Gastroesophageal sphincter (tissue), 4 donors: Measurements from ENCODE around the gene NTRK3. TPM values are rescaled to one million over a fixed set of nuclear protein-coding genes. Genes with fewer than 3 reads are reported as not detected.

Experiments used
- ATAC-seq: fragments of 150-250 bp; one replicate; pipeline ENCODE4 v1.9.1; 2016; ENCODE audit warnings: mild to moderate bottlenecking, moderate library complexity
- H3K27ac ChIP-seq, 4 donors: fragments of 200-600 bp; sonication (generic) in 3 of 4; 1 replicate in 3 of 4; 2 replicates in 1 of 4; pipeline ENCODE4 v1.5.1; 2016 to 2019
- H3K27me3 ChIP-seq: fragments of 200-600 bp; sonication (generic); one replicate; pipeline ENCODE4 v1.5.1; 2019
- H3K36me3 ChIP-seq, 2 donors: fragments of 200-600 bp; sonication (generic); one replicate each; pipeline ENCODE4 v1.5.1; 2019; ENCODE audit warnings: control low read depth in 1 of 2
- H3K4me1 ChIP-seq, 3 donors: fragments of 200-600 bp; sonication (generic); 1 replicate in 2 of 3; 2 replicates in 1 of 3; pipeline ENCODE4 v1.5.1; 2016 to 2019; ENCODE audit warnings: control low read depth in 2 of 3
- H3K4me3 ChIP-seq, 2 donors: fragments of 200-600 bp; sonication (generic); one replicate each; pipeline ENCODE4 v1.5.1; 2019; ENCODE audit warnings: mild to moderate bottlenecking in 1 of 2, moderate library complexity in 1 of 2
- H3K9me3 ChIP-seq, 3 donors: fragments of 200-600 bp; sonication (generic); one replicate each; pipeline ENCODE4 v1.5.1; 2017 to 2019; ENCODE audit warnings: control low read depth in 2 of 3
- EP300 ChIP-seq: sonication (generic); formaldehyde crosslinking; IDR thresholded peaks from one replicate; pipeline ENCODE4 v1.6.1; 2017; ENCODE audit warnings: antibody characterized with exemption, mild to moderate bottlenecking
- POLR2A ChIP-seq, 2 donors: fragments of 450-650 bp; IDR thresholded peaks; one replicate each; pipeline ENCODE4 v1.6.1; 2017; ENCODE audit warnings: antibody characterized with exemption in 2 of 2, mild to moderate bottlenecking in 2 of 2, moderate library complexity in 1 of 2
- POLR2AphosphoS5 ChIP-seq: sonication (generic); formaldehyde crosslinking; IDR thresholded peaks from one replicate; pipeline ENCODE4 v1.6.1; 2017; ENCODE audit warnings: antibody characterized with exemption
- WGBS, 2 donors: methylation state at CpG; one replicate each; pipeline ENCODE4 v1.1.5; 2018; ENCODE audit warnings: low coverage in 1 of 2; 5-methylcytosine and 5-hydroxymethylcytosine counted together
- total RNA-seq, 4 donors: library from RNA; depleted of rRNA; stranded (reverse); fragments of >200 nt; gene quantifications; one replicate each; pipeline ENCODE4 v1.1.0, GENCODE V29; 2016
- TF ChIP-seq, protein P1 (sequence below), 4 experiments: fragments of 200-600 bp in 2 of 4; fragments of 450-650 bp in 2 of 4; sonication (generic) in 1 of 4; IDR thresholded peaks; one replicate each; pipeline ENCODE4 v1.5.1; 2017 to 2019; ENCODE audit warnings: antibody characterized with exemption in 4 of 4, mild to moderate bottlenecking in 2 of 4, moderate library complexity in 2 of 4

Gene NTRK3
- total RNA-seq, 4 donors from 2014 or later = 0.47 to 4.3 (median 1.5) TPM

DNA sequence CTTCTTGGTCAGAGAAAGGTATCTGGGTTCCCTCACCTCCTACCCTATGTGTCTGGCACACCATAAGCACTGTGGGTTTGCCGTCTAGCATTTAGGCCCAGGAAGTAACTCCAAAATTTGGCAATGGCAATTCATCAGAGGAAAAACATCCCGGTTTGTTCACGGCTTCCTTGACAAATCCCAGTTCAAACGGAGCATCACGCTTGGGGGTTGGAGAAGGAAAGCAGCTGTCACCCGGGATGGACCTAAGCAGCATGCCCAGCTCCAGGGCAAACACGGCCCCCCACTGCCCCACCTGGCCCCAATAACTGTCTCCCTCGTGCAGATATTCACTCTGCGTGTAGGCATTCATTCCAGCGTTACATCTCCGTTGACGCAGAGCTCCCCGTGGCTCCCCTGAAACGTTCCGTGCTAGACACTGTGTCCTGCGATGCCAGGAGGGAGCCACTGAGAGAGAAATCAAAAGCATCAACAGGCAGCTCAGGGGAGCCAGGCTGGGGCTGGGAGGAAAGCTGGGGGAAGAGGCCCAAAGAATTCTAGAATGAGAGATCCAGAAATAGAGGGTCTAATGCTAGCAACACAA lies 41.4 kb downstream of the NTRK3 start:
- H3K27ac ChIP-seq = no peak overlapping the region
- no CpG with 5 or more reads among the region's 16 CpGs for WGBS, 2 donors

DNA sequence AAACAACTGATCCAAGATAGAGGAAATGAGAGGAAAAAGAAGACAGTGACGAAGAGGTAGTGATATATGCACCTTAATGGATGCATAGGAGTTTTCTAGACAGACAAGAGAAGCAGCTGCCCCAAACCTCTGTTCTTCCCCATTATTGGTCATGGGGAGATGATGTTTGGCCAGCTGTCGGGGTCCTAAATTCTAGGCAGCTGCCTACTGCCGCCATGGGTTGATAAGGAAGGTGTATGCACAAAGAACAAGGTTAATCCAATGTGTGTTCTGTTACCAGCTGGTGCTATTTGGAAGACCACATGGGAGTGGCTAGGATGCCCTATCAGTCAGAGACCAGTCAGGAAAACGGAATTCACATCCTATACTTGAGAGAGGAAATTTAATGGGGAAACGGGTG lies 47.4 kb downstream of the NTRK3 start:
- 65 to 94% methylated on average over 3 to 4 of the region's 5 CpGs for WGBS, 2 donors

More for the DNA sequence above, 41.4 kb downstream of the NTRK3 start:
- Histone ChIP-seq H3K27me3 (no peaks in the 10 kb centered on the region), H3K36me3 (no peaks in the 10 kb centered on the region), H3K9me3 (no peaks in the 10 kb centered on the region), H3K4me1 (peaks cover 0 to 25% (median 0%) of the 10 kb centered on the region in 3 donors), H3K4me3 (no peak overlapping the region)
- TF ChIP-seq, protein P1, sequence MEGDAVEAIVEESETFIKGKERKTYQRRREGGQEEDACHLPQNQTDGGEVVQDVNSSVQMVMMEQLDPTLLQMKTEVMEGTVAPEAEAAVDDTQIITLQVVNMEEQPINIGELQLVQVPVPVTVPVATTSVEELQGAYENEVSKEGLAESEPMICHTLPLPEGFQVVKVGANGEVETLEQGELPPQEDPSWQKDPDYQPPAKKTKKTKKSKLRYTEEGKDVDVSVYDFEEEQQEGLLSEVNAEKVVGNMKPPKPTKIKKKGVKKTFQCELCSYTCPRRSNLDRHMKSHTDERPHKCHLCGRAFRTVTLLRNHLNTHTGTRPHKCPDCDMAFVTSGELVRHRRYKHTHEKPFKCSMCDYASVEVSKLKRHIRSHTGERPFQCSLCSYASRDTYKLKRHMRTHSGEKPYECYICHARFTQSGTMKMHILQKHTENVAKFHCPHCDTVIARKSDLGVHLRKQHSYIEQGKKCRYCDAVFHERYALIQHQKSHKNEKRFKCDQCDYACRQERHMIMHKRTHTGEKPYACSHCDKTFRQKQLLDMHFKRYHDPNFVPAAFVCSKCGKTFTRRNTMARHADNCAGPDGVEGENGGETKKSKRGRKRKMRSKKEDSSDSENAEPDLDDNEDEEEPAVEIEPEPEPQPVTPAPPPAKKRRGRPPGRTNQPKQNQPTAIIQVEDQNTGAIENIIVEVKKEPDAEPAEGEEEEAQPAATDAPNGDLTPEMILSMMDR (IDR thresholded peaks at IDR 0.05) = no peak
- TF ChIP-seq POLR2A (IDR thresholded peaks at IDR 0.05) (no peak), POLR2AphosphoS5 (no peak)
- ATAC-seq = no peak

DNA sequence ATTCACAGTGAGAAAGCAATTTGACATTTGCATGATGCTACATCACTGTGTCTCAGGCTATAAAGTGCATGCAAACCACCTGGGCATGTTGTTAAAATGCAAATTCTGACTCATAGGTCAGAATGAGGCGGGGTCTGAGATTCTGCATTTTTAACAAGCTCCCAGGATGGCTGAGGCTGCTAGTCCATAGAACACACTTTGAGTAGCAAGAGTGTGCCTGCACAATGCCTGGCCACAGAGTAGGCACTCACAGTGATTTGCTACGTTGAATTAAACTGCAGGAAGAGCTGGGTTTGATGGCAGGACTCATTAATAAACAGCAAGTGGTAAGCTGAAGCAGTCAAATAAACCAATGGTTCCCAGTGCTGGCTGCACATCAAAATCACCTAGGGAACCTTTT lies 48.1 kb downstream of the NTRK3 start:
- WGBS, 2 donors = 72 to 80% methylated on average over 2 of the region's 2 CpGs
- H3K36me3 ChIP-seq = no peaks in the 10 kb centered on the region
- H3K9me3 ChIP-seq = no peaks in the 10 kb centered on the region
- H3K27ac ChIP-seq = no peak overlapping the region
- ATAC-seq = no peak
- TF ChIP-seq POLR2A (IDR thresholded peaks at IDR 0.05) (no peak), POLR2AphosphoS5 (no peak), EP300 (no peak)
- TF ChIP-seq, protein P1 (IDR thresholded peaks at IDR 0.05) = no peak
- H3K4me1 ChIP-seq = peaks cover 0 to 4% (median 0%) of the 10 kb centered on the region in 3 donors
- H3K27me3 ChIP-seq = peaks cover 7% of the 10 kb centered on the region
- H3K4me3 ChIP-seq = no peak overlapping the region

More for the DNA sequence above, 47.4 kb downstream of the NTRK3 start:
- peaks cover 0 to 4% (median 0%) of the 10 kb centered on the region in 3 donors for H3K4me1 ChIP-seq
- no peaks in the 10 kb centered on the region for H3K9me3 ChIP-seq
- no peak overlapping the region for H3K27ac ChIP-seq
- H3K27me3 ChIP-seq = peaks cover 7% of the 10 kb centered on the region
- H3K36me3 ChIP-seq = no peaks in the 10 kb centered on the region
- no peak overlapping the region for H3K4me3 ChIP-seq
- TF ChIP-seq POLR2AphosphoS5 (no peak), EP300 (no peak), POLR2A (IDR thresholded peaks at IDR 0.05) (no peak)
- TF ChIP-seq, protein P1 (IDR thresholded peaks at IDR 0.05) = no peak
- ATAC-seq = no peak

DNA sequence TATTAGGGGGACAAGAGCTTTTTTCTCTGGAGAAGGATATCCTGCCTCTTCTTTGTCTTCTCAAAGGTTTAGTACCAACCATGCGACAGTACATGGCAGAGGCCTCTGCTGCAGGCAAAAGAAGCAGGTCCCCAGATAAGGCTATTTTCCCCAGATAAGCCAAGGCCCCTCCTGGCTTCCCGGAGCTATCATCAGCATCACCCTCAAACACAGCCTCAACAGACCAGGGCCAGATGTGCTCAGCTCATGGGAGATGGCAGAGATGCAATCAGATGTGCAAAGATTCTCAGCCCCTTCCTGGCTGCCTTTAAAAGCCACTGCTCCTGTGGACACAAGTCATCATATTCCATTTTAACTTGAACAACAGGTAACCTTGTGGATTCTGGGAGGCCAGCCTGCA lies 49.0 kb downstream of the NTRK3 start:
- WGBS, 2 donors = 100% methylated on average over 1 of the region's 2 CpGs; no CpG with 5 or more reads in 1 of the 2 donors
- Histone ChIP-seq H3K27me3 (peaks cover 7% of the 10 kb centered on the region), H3K36me3 (no peaks in the 10 kb centered on the region), H3K27ac (no peak overlapping the region), H3K9me3 (no peaks in the 10 kb centered on the region), H3K4me3 (no peak overlapping the region), H3K4me1 (peaks cover 0 to 4% (median 0%) of the 10 kb centered on the region in 3 donors)
- no peak for ATAC-seq
- TF ChIP-seq POLR2A (IDR thresholded peaks at IDR 0.05) (no peak), EP300 (no peak), POLR2AphosphoS5 (no peak)
- TF ChIP-seq, protein P1 (IDR thresholded peaks at IDR 0.05) = no peak

DNA sequence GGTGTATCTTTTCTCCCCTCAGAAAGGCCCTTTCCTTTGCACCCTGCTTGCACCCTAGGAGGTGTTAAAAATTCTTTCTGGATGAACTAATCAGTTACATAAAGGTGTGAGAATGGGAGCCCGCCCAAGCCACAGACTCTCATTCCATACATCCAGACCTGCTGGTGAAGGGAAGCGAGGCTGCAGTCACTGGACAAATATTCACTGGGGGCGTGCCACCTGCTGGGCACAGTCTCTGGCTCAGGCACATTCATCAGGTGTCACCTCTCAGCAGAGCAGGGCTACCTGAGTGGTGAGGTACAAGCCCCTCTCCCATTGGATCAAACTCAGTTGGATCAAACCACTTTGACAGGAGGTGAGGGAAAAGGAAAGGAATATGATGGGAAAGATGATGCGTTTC lies 52.0 kb downstream of the NTRK3 start:
- 83 to 90% methylated on average over 1 of the region's 4 CpGs for WGBS, 2 donors
- no peaks in the 10 kb centered on the region for H3K36me3 ChIP-seq
- no peak overlapping the region for H3K27ac ChIP-seq
- no peak overlapping the region for H3K4me3 ChIP-seq
- H3K27me3 ChIP-seq = peaks cover 7% of the 10 kb centered on the region
- H3K4me1 ChIP-seq = no peaks in the 10 kb centered on the region
- no peak for ATAC-seq
- no peaks in the 10 kb centered on the region for H3K9me3 ChIP-seq
- no peak for TF ChIP-seq EP300
- no peak for TF ChIP-seq POLR2A (IDR thresholded peaks at IDR 0.05)
- TF ChIP-seq POLR2AphosphoS5 = no peak
- TF ChIP-seq, protein P1 (IDR thresholded peaks at IDR 0.05) = no peak
